GM19043 (cell line): Measurements from ENCODE around the gene PTS.

Source experiments
- ATAC-seq: cut with Tn5 transposase; IDR thresholded peaks from one replicate; pipeline ENCODE4 v1.9.1; 2021; ENCODE audit warnings: low read depth; ENCODE audit not compliant: unreplicated experiment

Gene PTS

DNA sequence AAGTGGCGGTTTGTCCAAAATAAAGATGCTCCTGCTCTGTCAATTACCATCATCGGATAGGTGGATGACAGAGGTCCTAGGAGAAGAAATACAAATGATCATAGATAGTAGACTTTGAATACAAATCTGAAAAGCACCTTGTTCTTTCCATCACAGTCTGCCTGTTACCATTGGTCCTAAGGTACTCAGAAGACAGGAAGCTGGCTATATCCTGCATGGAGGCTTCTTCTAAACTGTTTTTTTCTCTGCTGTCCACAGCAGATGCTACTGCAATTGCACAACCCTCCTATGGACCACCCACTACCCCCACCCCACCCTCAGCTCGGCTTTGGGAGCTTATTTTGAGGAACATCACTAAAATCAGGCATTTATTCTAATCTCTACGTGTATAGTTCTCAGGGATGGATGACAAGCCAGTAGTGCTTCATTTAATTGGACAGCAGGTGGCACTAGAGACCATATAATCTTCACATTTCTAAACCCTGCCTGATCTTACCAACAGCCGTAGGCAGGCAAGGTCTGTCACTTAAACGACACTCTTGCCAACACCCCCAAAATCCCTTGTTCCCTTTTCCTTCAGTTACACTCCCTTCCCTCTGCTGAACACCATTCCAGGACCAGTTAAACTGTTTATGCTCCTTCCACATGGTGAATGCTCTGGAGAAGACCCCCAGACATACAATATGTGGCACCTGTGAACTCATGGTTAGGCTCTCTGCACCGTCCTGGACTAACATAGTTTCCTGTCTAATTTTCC is 6.6 kb upstream of the PTS start:
- peak; percentile 96 for ATAC-seq

- ATAC-seq: no peak
Observed at GRCh38 chr11:112221274-112221835, 4.9 kb upstream of the PTS start.

DNA sequence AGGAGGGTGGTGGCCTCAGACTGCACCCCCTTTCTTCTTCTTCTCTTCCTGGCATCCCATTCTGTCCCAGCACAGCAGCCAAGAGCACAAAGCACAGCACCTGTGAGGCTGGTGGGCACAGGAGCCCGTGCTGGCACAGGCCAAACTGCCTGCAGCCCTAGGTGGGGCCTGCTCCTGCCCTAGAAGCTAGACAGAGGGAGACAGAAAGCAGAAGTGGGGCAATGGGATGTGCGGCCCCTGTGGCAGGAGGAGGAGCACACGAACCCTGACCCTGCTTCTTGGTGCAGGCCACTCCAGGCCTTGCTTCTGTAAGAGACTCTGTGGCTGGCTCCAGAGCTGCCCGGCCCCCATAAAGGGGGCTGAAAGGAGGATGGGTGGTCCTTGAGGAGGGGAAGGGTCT is 3.9 kb upstream of the PTS start:
- ATAC-seq: no peak

DNA sequence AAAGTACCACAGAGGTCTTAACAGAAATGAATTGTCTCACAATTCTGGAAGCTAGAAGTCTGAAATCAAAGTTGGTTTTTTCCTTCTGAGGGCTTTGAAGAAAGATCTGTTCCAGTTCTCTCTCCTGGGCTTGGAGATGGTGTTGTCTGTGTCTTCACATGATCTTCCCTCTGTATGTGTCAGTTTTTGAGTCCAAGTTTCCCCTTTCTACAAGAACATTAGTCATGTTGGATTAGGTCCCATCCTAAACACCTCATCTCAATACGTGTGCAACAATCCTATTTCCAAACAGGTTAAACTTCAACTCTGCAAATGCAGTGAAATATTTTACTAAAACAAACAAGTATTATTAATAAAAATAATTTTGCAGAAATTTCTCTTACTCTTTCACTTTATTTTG is 3.1 kb upstream of the PTS start:
- ATAC-seq: no peak

DNA sequence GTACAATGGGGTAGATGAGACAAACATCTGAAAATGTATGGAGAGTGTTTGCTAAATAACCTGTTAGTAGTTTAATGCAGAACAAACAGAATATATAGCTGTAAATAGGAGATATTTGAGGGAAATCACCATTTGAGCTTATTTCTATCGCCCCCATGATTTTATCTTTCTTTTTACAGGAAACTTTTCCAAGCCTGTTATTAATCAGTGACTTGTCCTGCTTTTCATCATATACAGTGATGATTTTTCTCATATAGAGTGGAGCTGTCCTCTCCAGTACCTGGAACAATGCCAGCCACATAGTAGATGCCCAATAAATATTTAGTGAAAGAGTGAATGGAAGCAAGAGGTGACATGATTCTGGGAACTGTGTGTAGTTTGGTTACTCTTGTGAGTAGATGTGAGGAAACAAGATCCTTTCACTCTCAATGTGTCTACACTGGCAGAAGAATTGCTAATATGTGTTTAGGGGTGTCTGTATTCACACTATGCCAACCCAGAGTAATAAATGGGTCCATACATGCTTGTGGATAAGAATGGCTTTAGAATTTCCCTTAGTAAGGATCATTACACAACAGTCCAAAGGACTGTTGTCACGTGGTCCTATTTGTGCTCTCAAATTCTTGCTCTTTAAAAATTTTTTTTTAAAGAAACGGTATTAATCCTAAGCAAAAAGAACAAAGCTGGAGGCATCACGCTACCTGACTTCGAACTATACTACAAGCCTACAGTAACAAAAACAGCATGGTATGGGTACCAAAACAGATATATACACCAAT is 2.3 kb upstream of the PTS start:
- no peak for ATAC-seq

GRCh38 chr11:112225753-112226061 is 521 bp upstream of the PTS start:
- no peak for ATAC-seq

DNA sequence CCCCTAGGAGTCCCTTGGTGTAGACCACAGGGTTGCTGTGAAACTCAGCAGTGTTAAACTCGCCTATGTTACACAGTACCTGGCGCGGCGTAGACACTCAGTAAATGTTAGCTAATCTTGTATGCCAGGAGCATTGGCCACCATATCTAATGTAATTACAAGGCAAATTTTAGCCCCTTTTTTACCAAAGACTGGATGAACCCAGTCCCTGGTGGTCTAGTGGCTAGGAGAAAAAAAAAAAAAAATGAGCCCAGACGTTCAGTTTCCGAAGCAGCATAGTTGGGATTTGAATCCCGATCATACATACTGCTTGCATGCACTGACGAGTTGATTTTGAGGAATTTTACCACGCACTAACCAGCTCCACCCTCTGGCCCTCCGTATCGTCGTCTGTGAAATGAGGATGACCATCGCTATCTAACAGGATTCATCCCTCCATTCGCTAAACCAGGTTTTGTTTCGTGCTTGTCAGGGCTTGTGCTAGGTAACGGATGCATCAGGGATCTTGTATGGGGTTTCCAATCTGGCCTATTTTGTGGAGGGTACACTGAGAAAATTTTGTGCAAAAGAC is 688 bp downstream of the PTS start:
- peak; percentile 37 for ATAC-seq

DNA sequence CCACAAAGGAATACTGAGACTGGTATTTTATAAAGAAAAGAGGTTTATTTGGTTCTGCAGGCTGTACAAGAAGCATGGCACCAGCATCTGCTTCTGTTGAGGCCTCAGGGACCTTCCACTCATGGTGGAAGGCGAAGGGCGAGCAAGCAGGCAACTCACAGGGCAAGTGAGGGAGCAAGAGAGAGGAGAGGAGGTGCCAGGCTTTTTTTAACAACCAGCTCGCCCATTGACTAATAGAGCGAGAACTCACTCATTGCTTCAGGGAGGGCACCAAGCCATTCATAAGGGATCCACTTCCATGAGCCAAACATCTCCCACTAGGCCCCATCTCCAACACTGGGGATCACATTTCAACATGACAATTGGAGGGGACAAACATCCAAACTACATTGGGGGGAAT is 1.2 kb downstream of the PTS start:
- ATAC-seq: no peak

DNA sequence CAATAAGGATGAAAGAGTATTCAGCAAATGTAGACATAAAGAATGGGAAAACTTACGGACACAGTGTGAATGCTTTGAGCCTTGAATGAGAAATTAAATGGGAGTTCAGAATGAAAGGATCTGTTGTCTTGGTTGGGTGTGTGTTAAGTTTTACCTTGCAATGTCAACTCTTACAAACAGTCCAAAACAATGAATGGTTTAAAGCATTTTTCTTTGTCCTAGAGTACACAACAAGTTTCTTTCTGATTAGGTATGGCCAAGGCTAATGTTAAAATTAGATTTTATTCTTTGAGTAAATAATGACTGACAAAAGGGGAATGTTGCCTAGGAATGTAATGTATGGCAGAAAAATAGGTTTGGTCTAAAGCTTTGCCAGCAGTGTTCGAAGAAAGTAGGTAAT is 2.5 kb downstream of the PTS start:
- ATAC-seq: no peak

GRCh38 chr11:112229159-112229558 is 2.9 kb downstream of the PTS start:
- ATAC-seq: no peak

DNA sequence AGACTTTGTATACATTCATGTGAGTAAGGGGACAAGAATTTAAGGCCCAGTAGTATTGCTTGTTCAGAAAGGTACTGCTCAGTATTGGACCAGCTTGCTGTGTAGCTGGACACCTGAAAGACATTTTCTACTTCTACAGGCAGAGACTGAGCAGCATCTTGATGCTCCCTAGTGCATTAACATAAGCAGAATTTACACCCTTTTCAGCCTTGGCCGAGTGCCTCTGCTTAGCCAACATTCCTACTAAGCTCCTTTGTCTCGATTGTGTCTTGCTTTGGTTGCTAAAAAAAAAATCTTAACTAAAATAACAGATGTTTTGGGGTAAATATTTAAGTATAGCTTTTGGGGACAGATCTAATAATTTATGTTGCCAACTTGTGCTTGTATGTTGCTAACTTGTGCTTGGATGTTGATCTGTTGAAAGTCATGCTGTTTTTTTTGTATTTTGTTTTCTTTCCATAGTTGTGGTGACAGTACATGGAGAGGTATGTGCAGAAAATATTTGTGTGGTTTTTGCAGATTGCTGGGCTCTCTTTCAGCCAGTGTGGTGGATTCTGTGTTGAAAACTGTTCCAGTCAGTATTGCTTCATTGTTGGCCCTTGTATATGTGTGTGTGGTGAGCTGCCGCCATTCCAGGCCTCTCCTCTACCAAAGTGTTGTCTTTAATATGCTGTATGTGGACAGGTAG is 3.7 kb downstream of the PTS start:
- ATAC-seq: no peak

DNA sequence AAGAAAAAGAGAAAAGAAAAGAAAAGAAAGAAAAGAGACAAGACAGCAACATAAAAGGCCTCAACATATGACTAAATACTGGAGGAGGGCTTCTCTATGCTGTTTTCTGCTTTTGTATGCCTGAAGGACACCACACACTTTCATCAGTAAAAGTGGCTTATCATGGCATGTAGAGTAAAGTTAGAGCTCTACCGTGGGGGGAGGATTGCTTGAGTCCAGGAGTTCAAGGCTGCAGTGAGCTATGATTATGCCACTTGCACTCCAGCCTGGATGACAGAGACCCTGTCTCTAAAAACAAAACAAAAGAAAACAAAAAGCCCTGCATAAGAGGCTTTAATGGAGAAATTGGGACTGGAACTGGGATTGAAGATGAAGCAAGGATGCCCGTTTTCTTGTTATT is 5.7 kb downstream of the PTS start:
- ATAC-seq: no peak

GRCh38 chr11:112235750-112236390 is 9.6 kb downstream of the PTS start:
- peak; percentile 80 for ATAC-seq

GRCh38 chr11:112237451-112237850 is 11.2 kb downstream of the PTS start:
- ATAC-seq: no peak

DNA sequence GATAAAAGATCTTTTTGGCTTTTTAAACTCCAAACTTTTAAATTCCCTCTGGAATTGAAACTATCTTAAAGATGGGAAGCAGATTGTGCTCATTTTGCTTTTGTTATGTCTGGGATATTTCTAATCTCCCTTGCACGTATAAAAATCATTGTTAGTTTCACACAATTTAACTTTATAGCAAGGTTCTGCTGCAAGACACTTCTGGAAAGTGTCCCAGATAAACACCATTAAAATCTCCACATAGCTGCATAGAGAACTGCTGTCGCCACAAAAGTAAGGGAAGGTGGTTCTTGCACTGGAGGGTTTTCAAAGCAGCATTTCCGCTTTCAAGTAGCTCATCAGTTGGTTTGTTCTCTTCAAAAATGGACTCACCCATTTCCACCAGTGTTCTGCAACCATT is 11.8 kb downstream of the PTS start:
- ATAC-seq: no peak

DNA sequence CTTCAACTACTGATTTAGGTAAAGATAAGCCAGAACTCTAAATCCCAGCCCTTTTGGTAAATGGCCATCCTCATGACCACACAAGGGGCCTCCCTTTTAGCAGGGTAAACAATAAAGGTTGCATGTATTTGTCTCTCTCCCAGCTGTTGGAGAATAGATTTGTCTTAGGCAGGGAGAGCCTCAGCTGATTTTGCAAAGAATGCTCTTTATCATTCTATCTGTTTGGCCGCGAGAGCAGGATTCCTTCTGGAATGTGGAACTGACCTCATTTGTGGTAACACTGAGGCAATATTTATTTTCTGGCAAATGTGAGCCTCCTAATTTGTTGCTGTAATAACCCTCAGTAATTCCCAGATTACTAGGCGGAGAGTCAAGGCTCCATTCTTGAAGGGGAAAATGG is 15.3 kb downstream of the PTS start:
- no peak for ATAC-seq

DNA sequence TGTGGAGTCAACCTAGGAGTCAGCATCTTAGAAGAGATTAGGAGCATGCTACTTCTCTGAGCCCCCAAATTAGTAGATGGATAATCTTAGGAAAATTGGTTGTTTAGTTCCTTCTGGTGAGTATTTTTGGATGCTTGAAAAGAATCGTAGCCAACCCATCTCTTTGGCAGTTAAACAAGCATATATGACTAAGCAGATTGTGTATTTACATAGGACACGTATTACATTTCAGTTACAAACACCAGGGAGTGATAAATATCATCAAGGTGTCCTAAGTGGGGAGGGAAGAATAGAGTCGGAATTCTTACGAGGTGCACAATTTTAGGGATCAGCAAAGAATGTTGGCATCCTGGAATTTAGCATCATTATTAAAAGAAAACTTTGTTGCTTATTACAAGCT is 21.0 kb downstream of the PTS start:
- no peak for ATAC-seq

- ATAC-seq: no peak
Observed at GRCh38 chr11:112248201-112248600, 22.0 kb downstream of the PTS start.

DNA sequence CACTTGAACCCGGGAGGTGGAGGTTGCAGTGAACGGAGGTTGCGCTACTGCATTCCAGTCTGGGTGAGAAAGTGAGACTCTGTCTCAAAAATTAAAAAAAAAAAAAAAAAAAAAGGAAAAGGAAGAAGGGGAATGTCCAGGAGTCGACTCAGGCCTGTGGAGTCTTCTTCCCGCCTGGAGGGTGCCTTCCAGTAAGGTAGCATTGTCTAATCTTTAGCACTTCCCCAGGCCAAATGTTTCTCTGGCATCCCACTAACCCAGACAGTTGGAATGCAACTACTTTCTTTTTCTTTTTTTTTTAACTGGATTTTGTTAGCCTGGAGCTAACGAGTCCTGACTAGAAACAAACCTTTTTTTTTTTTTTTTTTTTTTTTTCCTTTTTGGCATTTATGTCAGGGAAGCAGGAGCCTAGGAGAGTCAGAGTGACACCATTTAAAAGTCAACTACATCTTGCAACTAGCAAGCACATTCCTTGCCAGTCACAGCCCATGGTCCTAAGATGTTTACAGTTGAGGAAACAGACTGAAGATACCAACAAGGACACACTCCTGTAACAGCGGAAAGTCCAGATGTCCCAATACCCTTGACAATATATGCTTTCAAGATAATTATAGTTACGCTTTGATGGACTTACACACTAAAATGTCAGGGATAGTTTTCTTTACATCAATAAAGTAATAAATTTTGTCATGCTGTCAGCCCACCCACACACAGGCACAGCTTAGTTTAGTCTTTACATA is 23.8 kb downstream of the PTS start:
- no peak for ATAC-seq
